Lower leg skin (tissue), 3 donors: Measurements from ENCODE around the gene NEURL1B.

ENCODE experiments used
- CTCF ChIP-seq, 3 donors: fragments of 450-650 bp; IDR thresholded peaks; one replicate each; pipeline ENCODE4 v1.5.1; 2016; ENCODE audit warnings: antibody characterized with exemption in 3 of 3, mild to moderate bottlenecking in 3 of 3, moderate library complexity in 2 of 3
- POLR2A ChIP-seq, 2 donors: fragments of 450-650 bp; IDR thresholded peaks; one replicate each; pipeline ENCODE4 v1.6.1; 2016 to 2017; ENCODE audit warnings: antibody characterized with exemption in 2 of 2, mild to moderate bottlenecking in 1 of 2, moderate library complexity in 1 of 2

DNA sequence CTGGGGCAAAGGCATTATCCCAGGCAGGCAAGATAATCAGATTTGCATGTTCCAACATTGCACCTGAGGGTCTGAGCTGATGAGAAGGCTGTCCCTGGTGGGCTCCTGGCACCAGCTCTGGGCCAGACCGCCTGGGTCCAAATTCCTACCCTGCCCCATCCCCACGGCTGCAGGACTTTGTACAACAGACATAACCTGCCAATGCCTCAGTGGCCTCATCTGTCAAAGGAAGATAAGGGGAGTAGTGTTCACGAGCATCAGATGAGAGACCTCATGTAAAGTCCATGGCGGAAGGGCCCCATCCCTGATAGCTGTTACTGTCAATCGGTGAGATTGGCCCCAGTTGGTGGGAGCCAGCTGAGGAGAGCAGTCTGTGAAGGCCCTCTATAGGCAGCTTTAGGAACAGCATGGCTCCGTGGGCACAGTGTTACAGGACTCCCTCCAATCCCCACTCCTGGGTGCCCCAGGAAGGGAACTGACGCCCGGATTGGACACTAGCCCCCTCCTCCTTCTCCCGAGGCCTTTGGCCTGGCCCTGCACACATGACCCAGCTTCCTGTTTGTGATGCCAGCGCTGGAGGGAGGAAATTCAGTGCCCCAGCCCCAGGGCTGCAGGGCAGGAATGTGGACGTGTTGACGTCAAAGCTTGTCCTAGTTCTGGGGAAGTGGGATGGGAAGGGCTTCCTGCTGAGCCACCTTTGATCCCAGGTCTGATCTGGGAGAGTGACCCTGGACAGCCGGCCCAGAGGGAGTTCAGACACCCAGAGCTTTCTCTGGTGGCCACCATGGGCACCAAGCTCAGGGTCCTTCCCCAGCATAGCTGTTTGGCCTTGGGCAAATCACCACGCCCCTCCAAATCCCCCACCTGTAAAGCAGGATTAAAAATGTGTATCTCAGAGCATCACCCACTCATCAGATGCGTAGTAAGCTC lies 73.7 kb downstream of the NEURL1B start:
- TF ChIP-seq CTCF (IDR thresholded peaks at IDR 0.05) (no peak), POLR2A (IDR thresholded peaks at IDR 0.05) (no peak)
